NCI-H1105 (cell line): ENCODE data around the gene LRRC8E.
"Not testable (repeated sequence)": the region's sequence is repeated elsewhere in the genome, so short reads cannot be mapped to it uniquely, and the experiment has no call there.

ENCODE experiments used
- DNase-seq: peaks from one replicate; lab custom pipeline; 2025; lab: John Stamatoyannopoulos, UW

Gene LRRC8E

DNA sequence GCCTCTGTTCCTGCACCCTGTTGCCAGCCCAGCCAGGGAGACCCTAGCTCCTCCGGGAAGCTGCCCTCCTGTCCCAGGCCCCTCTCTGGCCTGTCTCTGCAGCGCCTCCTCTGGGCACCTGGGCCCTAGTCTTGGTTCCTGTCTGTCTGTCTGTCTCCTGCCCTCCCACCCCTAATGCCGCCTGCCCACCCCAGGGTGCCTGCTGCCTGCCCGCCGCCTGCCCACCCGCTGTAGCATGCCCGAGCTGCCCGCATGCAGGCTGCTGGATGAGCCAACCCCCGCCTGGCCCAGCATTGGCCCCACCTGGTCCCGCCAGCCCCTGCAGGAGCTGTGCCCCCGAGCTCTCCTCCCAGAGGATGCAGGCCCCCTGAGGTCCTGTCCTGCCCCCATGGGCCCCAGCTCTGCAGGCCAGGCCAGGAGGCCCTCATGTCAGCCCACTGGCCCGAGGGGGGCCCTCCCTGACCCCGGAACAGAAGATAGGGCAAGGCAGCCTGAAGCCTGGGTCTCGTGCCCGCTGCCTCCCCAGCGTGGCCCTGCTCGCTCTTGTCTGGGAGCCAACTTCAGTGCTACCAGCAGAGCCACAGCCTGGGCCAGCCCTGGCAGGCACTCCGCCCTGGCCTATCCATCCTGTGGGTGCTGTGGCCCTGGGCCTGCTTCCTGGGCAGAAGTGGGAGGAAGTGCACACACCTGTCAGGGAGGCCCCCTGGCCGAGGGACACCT lies 20.6 kb downstream of the LRRC8E start:
- DNase-seq, result no peak

DNA sequence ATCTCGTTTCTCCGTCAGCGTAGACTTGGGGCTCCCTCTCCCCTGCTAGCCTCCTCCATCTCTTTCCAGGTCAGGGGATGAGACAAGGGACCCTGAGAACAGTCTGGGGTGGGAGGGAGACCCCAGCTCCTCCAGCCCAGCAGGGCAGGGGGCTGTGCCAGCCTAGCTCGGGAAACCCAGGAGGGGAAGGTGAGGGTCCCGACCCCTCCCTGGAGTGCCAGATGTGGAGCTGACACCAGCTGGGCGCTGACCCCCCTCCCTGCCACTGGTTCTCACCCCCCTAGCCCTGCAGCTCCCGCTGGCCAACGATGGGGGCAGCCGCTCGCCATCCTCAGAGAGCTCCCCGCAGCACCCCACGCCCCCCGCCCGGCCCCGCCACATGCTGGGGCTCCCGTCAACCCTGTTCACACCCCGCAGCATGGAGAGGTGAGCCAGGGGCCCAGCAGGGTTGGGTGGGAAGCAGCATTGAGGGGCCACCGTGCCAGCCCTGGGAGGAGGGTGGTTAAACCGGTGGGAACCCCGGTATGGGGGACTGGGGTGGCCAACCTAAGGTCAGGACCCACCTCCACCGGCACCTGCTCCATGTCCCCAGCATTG lies 21.3 kb downstream of the LRRC8E start:
- DNase-seq, result no peak

DNA sequence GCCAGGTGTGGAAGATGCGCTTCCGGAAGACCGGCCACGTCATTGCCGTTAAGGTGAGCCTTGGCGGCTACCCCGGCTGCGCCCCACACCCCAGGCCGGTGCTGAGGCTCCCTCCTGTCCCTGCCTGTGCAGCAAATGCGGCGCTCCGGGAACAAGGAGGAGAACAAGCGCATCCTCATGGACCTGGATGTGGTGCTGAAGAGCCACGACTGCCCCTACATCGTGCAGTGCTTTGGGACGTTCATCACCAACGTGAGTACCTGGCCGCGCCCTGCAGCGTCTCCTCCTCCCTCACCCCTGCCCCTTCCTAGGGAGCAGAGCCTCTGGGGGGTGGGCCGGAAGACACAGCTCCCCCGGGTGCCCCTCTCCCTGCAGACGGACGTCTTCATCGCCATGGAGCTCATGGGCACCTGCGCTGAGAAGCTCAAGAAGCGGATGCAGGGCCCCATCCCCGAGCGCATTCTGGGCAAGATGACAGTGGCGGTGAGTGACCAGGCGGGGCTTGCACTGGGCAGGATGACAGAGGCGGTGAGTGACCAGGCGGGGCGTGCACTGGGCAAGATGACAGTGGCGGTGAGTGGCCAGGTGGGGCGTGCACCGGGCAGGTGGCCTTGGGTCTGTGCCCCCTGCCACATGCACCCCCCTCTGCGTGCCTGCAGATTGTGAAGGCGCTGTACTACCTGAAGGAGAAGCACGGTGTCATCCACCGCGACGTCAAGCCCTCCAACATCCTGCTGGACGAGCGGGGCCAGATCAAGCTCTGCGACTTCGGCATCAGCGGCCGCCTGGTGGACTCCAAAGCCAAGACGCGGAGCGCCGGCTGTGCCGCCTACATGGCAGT lies 22.2 kb downstream of the LRRC8E start:
- DNase-seq, result no peak

DNA sequence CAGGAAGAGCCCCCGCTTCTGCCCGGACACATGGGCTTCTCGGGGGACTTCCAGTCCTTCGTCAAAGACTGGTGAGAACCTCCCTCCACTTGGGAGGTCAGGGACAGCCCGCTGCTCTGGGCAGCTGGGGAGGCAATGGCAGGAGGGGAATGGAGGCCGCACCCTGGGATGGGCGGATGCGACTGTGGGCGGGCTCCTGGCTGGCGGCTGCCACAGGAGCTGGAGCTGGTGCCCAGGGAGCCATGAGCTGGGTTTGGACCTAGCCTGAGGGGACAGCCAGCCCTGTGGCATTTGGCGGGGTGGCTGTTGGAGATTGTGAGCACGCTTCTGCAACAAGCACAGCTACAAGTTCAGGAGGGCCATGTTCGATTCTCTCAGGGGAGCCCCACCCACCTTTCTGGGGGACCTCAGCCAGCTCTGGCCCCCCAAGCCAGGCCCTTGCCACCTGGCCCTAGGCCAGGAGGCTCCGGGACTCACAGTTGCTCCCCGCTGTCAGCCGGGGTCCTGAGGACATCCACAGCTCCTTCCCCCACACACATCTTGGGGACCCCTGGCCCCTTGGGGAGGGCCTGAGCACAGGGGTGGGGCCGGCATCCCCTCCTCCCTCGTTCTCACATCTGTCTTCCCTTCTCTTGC lies 23.3 kb downstream of the LRRC8E start:
- no peak for DNase-seq

DNA sequence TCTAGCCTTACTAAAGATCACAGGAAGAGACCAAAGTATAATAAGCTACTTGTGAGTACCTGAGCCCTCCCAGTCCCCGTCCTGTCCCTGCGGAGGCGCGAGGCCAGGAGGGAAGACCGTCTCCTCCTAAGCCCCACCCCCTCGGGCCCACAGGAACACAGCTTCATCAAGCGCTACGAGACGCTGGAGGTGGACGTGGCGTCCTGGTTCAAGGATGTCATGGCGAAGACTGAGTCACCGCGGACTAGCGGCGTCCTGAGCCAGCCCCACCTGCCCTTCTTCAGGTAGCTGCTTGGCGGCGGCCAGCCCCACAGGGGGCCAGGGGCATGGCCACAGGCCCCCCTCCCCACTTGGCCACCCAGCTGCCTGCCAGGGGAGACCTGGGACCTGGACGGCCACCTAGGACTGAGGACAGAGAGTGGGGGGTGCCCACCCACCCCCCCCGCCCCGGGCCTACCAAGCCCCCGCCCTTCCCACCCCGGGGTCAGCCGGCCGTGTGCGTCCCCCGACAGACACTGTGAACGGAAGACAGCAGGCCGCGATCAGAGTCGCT lies 23.9 kb downstream of the LRRC8E start:
- no peak for DNase-seq

DNA sequence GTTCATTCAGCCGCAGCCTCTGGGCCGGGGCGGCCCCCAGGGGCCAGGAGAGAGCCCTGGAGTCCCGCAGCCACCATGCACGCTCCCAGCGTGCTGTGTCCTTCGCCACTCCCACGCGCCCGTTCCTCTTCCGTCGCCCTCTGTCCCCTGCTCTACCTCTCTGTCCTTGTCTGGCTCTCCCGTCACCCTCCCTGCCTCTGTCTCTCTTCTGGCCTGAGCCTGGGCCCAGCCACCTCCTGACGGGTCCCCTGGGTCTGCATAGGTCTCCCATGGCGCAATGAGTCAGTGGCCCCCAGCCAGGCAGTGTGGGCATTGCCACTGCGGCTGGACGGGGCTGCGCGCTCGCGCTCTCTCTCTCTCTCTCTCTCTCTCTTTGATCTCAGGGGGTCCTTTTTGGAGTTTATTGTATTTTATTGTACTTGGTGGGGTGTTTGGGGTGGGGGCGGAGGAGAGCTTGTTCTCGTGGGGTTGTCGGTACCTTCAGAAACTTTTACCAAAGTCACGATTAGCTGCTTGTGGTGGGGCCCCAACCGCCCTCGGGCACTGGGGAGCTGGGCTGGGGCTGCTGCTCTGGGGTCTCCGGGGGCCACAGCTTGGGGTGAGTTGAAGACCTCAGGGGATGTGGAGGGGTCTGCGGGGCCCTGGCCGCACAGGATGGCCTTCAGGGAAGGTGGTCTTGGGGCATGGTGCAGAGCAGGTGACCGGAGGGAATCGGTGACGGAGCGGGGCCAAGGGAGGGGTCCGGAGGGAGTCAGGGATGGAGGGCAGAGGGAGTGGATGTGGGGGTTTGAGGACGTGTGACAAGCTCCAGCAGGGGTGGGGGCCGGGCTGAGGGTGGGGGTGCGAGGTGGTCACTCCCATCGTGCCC lies 24.6 kb downstream of the LRRC8E start:
- no peak for DNase-seq

DNA sequence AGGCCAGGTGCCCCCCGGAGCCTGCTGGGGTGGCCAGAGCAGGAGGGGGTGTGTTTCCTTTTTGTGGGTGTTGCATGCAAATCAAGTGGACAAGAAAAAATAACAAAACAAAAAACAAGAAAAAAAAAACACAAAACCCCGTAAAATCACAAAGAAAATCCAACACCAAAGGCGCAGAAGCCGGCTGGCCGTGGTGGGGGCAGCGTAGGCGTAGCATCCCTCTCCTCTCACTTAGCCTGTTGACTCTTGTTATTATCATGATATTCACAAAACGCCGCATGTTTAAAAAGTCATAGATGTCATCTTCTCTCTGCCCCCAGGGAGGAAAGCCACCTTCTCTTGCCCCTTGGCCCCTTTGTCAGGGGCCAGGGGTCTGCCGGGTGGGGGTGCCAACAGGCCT lies 25.3 kb downstream of the LRRC8E start:
- no peak for DNase-seq

DNA sequence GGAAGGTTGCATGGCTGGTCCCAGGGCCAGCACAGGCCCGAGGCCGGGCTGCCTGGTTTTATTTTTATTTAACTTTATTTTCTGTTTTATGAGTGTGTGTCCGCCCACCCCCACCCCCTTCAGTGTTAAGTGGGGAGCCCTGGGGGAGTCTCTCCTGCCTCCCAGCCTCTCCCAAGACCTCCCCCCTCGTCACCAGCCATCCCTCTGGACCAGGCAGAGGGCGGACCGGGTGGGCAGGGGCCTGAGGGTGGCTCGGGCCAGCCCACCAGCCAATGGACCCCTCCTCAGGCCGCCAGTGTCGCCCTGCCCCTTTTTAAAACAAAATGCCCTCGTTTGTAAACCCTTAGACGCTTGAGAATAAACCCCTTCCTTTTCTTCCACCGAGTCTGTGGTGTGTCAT lies 25.8 kb downstream of the LRRC8E start:
- no peak for DNase-seq

DNA sequence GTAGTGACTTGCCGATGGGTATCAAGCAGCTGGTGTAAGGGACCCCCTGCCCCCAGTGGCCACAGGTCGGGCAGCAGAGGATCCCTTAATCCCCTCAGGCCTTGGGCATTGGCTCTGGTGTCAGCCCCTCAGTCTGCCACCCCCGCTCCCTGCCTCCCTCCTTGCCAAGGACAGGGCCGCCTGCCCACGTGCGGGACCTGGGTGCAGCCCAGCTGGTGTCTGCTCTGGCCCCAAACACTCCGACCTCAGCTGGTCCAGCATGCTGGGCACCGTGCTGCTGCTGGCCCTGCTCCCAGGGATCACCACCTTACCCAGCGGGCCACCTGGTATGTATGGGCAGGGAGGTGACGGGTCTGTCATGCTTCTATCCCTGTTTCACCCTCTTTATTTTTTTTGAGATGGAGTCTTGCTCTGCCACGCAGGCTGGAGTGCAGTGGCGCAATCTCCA lies 26.3 kb downstream of the LRRC8E start, which contains the start of gene TGFBR3L:
Gene TGFBR3L (plus strand): TSS at position 233 of the 448 bp plus-strand sequence.
- no peak for DNase-seq

DNA sequence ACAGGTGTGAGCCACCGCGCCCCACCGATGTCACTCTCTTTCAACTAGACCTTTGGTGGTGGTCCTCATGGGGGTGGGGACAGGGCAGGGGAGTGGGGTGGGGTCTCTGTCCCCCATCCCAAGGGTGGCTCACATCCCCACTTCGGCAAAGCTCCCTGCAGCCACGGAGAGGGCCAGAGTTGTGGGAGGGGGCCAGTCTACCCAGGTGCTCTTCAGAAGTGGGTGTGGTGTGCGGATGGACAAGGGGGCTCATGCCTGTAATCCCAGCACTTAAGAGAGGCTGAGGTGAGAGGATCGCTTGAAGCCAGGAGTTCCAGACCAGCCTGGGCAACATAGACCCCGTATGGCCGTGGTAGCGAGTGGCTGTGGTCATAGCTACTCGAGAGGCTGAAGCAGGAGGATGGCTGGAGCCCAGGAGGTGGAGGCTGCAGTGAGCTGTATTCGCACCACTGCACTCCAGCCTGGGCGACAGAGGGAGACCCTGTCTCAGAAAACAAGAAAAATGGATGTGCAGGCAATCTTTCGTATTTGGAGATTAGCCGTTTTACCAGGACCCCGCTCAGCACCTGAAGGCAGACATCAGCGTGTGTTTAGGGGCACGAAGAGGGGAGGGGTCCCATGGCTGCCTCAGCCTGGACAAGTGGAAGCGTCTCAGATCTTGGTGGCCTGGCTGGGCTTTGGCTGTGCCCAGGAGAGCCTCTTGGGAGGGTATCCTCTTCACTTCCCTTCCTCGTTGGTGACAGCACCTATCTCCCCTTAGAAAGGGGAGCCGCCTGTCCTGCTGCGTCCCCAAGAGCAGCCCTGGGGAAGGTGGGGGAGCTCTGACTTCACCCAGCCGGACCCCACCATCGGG lies 27.2 kb downstream of the LRRC8E start:
- DNase-seq, result no peak

DNA sequence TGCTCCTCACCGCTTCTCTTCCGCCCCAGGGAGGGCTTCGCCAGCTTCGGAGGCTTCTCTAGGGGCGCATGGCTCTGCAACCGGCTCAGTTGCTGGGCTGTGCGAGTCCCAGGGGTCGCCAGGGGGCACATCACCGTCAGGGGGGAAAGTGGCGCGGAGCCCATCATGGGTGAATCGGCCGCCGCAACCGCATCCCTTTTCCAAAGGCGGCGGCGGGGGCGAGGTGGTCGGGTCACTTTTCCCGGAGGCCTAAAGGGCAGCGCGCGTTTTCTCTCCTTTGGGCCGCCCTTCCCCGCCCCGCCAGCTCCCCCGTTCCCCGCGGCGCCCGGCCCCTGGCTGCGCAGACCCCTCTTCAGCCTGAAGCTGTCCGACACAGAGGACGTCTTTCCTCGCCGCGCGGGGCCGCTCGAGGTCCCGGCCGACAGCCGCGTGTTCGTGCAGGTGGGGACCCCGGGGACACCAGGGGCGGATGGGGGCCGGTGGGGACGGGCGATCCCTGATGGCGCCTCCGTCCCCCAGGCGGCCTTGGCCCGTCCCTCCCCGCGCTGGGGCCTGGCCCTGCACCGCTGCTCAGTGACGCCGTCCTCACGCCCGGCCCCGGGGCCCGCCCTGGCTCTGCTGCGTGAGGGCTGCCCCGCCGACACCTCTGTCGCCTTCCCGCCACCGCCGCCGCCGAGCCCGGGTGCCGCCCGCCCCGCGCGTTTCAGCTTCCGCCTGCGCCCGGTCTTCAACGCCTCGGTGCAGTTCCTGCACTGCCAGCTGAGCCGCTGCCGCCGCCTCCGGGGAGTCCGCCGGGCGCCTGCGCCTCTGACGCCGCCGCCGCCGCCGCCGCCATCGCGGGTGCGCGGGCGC lies 28.0 kb downstream of the LRRC8E start:
- peak; percentile 16 for DNase-seq

DNA sequence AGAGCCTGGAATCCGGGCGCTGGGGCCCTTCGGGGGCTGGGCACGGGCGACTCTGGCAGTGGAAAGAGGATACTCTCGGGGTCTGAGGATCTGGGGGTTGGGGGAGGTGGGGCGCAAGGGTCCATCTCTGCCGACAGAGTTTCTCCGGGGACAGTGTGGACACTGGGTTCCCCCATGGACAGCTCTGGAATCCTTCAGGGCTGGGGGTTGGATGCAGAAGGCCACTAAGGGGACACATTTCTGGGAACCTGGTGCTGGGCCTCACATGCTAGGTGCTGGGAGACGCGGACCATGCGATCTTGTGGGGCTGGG lies 28.6 kb downstream of the LRRC8E start:
- DNase-seq, result no peak

DNA sequence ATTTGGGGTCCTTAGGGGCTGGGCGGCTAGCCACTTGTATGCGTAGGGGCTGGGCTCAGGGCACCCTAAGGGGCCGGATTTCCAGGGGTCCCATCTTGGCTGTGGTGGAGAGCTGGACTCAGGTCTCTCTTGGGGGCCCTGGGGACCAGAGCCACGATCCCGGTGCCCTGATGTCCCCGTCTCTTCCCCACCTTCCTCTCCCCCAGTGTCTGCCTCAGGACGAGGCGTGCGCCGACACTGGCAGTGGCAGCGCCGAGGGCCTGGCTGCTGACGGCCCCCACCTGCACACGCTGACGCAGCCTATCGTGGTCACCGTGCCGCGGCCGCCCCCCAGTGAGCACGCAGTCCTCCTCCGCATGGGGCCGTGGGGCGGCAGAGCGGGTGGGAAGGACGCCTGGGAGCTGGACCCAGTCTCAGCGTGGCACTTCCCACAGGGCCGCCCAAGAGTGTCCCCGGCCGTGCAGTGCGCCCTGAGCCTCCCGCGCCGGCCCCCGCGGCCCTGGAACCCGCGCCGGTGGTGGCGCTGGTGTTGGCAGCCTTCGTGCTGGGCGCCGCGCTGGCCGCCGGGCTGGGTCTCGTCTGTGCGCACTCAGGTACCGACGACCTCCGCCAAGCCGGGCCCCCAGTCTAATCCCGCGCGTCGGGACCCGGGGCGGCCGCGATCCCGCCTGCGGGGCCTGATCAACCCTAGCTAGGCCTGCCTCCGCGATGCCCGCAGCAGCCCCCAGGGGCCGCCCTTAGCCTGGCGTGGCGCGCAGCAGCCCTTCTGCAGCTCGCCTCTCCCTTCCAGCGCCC lies 29.2 kb downstream of the LRRC8E start:
- peak; percentile 24 for DNase-seq

DNA sequence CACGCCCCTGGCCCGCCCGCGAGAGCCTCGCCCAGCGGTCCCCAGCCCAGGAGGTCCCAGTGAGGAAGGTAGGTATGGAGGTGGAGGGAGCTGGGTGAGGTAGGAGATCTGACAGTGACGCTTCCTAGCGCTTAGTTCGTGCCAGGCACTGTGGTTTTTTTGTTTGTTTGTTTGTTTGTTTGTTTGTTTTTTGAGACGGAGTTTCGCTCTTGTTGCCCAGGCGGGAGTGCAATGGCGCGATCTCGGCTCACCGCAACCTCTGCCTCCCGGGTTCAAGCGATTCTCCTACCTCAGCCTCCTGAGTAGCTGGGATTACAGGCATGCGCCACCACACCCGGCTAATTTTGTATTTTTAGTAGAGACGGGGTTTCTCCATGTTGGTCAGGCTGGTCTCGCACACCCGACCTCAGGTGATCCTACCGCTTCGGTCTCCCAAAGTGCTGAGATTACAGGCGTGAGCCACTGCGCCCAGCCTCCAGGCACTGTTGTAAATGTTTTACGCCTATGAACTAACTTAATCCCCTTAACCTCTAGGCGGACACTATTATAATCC lies 29.8 kb downstream of the LRRC8E start:
- not testable (repeated sequence) for DNase-seq

DNA sequence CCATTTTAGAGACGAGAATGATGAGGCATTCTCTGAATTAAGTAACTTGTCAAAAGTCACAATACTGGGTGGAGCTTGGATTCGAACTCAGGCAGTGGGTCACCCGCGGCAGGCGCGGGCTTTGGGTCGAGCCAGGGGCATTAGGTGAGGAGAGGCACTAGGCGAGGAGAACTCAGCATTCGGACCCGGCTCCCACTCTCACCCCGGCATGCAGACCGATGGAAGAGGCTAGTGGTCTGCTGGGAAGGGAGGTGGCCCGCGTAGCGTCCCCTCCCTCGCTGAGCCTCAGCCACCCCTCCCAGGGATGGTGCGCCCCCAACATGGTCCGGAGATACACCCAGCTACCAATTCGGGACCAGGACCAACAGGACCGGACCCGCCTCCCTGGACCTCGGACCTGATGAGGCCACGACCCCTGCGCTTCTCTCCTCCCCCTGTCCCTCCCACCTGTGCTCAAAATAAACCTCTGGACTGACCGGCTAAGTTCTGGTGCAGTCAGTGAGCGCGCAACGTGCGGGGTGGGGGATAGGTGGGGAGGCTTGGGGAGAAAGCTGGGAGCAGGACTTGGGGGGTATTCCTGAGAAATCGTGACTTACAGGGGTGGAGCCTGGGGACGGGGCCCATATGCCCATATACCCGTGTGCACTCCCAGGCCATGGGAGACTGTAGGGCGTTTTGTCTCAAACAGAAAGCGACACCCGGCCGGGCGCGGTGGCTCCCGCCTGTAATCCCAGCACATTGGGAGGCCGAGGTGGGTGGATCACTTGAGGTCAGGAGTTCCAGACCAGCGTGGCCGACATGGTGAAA lies 30.5 kb downstream of the LRRC8E start:
- DNase-seq, result no peak

DNA sequence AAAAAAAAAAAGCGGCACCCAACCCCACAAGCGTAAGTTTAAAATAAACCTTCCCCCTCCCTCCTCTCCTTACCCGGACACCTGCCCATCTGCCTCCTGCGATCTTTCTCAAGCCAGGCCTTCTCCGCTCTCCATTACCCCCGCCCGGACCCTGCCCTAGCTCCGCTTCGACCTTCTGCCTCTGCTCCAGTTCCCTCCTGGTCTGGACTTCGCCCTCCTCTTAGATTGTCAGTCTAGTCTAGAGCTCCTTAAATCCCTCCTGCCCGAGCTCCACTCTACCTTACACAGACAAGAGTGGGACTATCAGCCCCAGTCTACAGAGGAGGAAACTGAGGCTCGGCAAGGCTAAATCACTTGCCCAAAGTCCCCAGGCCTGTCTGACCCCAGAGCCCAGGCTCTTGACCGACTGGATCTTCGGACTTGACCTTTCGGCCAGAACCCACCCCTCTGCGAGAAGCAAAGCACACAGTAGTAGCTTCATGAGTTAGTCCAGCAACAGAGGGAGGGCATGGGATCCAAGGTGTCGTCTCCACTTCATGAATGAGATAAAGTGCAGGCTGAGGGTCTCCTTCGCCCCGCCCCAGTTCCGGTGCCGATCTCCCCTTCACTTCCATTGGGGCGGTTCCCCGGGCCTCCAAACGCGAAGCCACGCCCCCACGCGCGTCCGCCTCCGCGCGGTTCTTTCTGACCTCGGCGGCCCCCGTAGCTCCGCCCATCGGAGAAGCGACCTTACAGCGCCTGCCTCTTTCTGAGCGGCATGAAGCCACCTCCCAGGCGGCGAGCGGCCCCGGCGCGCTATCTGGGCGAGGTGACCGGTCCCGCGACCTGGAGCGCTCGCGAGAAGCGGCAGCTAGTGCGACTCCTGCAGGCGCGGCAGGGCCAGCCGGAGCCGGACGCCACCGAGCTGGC lies 31.6 kb downstream of the LRRC8E start, which contains the start of gene SNAPC2:
Gene SNAPC2 (plus strand): TSS at position 729 of the 909 bp plus-strand sequence. CDS start 29 bp downstream, at position 758.
- peak; percentile 98 for DNase-seq
